Measurements from ENCODE around the gene TGFBI.
"Not testable (repeated sequence)": the region's sequence is repeated elsewhere in the genome, so short reads cannot be mapped to it uniquely, and the experiment has no call there.

TGFBI gene

DNA sequence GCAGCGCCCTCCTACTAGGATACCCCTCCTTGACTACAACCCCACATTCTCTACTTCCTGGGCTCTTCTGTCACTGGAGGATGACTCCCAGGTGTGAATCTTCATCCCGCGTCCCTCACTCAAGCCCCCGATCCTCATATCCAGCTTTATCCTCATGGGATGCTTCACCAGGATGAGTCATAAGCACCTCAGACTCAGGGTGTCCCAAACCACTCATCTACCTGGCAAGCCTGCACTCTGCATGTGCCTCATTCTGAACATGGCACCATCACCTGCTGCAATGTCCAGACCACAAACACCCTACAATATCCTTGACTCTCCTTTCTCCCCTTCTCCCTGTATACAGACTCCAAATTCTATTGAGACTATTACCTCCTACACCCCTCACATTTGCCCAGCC is 1.5 kb upstream of the TGFBI start:
- no peak for DNase-seq

GRCh38 chr5:136028090-136028489 is 698 bp upstream of the TGFBI start:
- DNase-seq = no peak

- no peak for DNase-seq
These were observed 1.5 kb downstream of the TGFBI start for GRCh38 chr5:136030252-136030651.

GRCh38 chr5:136030956-136031611 is 2.3 kb downstream of the TGFBI start:
- DNase-seq = no peak

DNA sequence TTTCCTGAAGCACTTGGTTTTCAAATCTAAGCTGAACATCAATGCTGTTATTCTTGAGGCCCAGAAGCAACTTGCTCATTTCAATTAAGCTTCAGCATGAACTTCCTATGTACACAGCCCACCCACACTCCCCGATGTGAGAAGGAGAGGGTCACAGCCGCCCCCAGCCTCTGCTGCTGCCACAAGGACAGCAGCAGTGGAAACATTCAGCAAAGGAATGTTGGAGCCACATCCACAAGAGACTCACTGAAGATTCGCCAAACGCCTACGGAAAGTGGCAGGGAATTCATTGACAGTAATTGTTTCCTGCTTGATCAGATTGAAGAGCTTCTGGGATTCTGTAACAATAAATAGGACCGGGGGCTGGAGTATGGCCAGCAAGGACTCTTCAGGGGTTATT is 2.9 kb downstream of the TGFBI start:
- no peak for DNase-seq

DNA sequence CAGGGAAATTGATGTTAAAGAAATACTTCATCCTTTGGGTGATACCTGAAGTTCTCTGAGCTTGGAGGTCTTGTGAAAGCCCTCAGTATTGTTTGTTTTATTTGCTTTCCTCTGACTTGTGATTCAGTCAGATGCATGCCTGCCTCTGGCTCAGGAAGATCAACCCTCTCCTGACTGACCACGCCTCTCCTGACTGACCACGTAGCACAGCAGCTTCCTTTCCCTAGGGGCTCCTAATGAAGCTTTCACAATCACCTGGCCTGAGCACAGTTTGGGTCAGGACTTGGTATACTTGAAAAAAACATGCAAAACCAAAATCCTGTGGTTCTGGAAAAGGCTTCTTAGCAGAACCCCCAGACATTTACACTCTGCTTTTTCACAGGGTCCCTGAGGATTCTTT is 3.8 kb downstream of the TGFBI start:
- no peak for DNase-seq

- DNase-seq = no peak
These were observed 4.4 kb downstream of the TGFBI start for GRCh38 chr5:136033234-136033633.

DNA sequence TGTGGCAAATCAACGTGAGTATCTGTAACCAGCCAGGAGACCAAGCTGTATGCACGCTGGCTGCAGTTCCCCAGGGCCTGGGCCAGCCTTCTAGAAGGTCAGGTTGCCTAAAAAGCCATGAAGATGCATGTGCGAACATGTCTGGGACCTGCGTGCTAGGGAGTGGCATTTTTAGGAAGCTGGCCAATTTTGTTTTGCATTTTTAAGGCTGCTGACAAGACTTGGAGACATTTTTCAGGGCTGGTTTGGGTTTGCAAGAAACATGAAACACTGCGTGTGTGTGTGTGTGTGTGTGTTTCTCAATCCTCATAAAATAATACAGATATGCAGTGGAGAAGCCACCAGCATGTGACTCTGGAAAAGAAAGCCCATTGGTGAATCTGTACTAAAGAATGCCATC is 5.1 kb downstream of the TGFBI start:
- no peak for DNase-seq

DNA sequence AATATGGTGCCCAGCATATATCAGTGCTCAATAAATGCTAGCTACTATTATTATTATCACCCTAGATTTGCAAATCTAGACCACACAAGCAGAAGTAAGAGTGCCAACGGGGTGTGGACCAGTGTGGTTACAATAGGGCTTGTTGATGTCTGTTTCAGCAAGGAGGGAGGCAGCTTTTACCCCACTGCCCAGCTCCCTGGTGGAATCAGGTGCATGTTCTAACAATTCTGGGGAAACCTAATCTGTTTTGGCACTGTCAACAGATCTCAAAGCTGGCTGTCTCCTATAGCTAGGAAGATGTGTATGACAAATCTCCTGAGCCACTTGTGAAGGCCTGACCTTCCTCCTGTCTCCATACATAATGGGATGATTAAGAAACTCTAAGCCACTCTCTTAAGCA is 5.7 kb downstream of the TGFBI start:
- DNase-seq = no peak

DNA sequence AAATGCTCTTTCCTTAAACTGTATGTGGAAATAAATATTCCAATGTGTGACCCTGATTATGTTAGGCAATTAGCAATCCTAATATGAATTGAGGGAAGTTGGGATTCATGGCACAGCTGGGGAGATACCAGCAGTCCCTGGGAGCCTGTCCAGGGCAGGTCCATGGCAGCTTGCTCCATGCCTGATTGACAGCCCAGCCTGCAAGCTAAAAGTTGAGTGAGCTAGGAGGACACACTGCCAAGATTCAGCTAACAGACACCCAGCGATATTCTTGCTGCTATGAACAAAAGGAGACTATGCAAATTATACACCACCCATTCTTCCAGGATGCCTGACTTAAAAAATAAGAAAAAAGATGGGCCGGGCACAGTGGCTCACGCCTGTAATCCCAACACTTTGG is 6.2 kb downstream of the TGFBI start:
- no peak for DNase-seq

- DNase-seq = no peak
These were observed 7.0 kb downstream of the TGFBI start for GRCh38 chr5:136035837-136036236.

DNA sequence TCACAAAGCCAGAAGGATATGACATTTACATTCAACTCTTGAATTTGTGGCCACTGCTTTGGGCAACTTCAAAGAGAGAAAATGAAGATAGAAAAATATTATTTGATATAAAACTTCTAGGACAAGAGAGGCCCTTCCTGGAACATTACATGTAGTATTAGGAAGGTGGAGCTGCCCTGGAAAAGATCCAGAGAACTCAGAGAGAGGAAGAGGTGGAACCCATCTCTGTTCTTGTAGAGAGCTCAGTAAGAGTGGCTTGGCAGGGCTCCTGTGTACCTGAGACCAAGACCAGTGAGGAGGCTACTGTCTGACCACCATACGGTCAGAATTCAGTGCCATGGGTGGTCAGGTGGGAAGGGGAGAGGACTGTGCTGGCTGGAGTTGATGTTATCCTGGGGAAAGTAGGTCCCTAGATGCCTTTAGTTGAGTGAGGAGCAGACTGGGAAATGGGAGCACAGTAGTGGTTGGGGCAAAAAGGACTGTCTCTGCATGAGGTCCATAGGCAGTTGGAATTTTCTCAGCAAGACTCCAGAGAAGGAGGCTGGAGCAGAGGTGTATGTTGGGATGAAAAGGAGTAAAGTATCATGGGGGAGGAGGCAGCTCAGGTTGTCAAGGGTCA is 7.6 kb downstream of the TGFBI start:
- DNase-seq = no peak

DNA sequence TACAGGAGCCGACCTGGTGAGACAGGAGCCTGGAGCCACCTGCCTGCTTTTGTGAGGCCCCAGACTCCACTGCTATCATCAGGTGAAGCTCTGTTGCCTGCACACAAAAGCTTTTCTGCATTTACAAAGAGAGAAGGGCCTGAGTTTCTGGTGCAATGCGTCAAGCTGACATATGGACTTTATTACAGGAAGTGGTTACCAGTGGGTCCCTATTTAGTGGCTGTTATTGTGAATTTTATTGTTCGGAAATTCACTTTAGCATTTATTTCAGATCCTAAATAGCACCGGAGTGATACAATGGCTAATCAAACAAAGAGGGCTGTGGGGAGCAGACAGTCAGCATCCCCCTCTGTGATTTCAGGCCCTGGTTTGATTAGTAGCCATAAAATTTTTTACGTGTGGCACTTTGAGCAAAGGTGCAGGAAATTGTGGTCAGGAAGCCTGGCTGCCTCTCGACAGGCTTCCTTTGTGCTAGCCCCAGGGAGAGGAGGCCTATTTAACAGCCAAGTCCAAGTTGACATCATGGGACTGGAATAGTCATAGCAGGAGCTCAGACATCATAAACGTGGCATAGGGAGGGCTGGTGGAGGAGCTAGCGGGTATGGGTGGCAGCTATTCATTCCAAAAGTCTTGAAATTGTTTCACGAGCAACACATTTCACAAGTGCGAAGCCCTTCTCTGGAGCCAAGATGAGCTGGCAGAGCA is 8.4 kb downstream of the TGFBI start:
- no peak for DNase-seq

DNA sequence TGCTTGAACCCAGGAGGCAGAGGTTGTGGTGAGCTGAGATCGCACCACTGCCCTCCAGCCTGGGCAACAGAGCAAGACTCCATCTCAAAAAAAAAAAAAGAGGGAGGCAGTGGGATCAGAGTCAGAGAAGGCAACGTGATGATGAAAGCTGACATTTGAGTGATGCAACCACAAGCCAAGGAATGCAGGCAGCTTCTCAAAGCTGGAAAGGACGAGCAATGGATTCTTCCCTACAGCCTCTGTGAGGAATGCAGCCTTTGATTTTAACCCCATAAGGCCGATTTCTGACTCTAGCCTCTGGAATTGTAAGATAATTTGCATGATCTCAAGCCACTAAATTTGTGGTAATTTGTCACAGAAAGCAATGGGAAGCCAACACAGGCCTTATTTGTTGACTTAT is 9.8 kb downstream of the TGFBI start:
- DNase-seq = no peak

- DNase-seq = no peak
These were observed 10.4 kb downstream of the TGFBI start for GRCh38 chr5:136039202-136039601.

DNA sequence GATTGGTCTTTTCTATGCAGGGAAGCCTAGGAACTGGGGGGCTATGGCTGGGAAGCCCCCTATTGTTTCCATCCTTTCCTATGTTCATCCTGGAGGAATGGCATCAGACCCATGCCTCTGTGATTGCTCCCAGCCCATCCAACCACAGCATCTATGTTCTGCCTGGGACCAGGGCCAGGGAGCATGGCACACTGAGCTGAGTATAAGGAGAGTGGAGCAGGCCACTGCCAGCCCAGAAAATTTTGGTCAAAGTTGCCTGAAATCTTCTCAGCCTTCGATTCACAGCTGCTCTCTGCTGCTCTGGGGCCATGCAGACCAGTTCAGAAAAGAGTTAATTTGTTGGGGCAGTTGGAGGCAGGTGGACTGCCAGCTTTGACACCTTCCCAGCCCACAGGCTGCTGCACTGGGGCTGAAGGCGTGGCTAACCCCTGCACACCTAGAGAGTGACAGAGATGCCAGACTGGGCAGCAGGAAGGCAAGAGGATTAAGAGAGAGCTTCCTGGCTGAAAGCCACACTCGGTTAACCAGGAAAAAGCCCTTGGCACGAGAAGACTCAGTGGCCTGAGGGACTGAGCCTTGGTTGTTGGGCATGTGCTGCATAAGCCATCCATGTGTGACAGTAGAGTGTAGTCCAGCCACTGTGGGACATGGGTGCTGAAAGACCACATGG is 12.1 kb downstream of the TGFBI start:
- no peak for DNase-seq

DNA sequence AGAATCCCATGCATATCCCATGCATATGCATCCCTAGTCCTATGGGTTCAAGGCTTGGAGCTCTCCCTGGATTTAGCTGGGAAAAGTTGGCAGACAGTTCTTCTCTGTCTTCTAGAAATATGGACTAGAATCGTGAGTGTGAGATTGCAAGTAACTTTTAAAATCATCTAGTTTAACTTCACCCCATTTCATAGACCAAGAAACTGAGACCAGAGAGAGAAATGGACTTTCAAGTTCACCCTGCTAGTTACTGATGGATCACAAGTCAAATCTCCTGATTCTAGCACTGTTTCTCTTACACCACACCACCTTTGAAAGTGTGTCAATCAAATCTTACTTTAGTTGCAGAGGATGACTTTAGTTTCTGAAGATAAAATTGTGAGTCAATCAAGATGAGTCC is 13.4 kb downstream of the TGFBI start:
- DNase-seq = no peak

- DNase-seq = no peak
These were observed 13.9 kb downstream of the TGFBI start for GRCh38 chr5:136042665-136043121.

DNA sequence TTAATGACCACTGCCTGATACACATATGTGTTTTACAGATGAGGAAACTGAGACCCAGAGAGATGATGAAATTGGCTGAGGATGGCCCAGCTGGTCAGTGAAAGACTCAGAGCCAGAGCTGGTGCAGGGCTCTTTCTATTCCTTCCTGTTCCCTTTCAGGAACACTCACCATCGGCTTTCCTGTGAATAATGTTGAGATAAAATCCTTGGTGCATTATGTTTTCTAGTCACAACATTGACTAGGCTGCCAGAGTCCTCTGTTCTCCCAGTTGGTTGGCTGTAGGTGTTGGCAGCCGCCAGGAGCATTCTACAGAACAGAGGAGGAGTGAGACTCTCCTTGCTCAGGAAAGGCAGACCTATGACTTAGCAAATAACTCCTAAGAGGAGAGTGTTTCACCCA is 14.8 kb downstream of the TGFBI start:
- no peak for DNase-seq

DNA sequence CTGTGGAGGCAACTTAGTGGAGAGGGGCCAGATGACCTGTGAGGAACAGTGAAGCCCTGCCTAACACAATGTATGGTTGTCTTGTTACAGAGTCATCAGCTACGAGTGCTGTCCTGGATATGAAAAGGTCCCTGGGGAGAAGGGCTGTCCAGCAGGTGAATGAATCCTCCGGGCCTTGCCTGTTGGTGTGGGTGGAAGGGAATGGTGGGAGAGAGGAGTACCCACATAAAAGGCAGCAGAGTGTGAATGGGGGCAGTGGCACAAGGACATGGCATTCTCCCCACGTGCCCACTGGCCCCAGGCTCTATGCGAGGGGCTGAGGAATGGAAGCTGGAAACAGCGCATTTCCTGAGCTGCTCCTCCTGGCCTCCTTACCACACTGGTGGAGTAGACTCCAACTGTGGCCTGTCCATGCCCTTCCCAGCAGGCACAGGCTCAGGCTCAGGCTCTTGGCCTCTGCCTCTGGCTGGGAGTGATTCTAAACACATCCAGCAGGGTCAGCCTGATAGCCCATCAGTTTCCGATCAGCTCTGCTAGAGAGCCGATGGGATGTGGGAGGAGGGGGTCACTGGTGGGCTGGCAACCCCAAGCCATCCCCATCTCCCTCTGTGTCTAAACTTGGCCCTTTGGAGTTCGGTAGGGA is 15.3 kb downstream of the TGFBI start:
- no peak for DNase-seq

GRCh38 chr5:136045026-136045425 is 16.2 kb downstream of the TGFBI start:
- DNase-seq = not testable (repeated sequence)

DNA sequence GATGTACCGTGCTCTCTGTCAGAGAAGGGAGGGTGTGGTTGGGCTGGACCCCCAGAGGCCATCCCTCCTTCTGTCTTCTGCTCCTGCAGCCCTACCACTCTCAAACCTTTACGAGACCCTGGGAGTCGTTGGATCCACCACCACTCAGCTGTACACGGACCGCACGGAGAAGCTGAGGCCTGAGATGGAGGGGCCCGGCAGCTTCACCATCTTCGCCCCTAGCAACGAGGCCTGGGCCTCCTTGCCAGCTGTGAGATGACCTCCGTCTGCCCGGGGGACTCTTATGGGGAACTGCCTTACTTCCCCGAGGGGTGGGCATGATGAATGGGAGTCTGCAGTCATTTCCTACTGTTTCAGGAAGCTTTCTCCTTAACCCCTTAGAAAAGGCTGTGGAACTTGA is 17.5 kb downstream of the TGFBI start:
- no peak for DNase-seq

DNA sequence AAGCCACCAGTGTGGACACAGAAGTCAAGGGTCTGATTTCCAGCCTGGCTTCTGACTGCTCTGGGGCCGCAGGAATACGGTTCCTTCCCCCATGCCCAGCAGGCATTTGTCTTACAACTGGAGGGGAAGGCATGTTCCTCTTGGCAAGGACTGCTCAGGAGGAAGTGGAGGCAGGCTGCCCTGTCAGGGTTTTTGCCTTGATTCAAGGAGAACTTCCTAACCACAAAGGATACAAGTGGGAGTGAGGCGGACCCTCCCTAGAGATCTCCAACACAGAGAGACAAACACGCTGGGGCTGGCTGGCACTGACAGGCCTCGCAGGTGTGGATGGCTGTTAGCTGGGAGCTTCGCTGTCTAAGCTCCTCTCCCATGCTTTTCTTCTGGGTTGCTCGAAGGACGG is 19.1 kb downstream of the TGFBI start:
- DNase-seq = no peak

All from CD4-positive, alpha-beta T cell treated with Interleukin-15 for 1 hour (primary cell).